HG03520 (cell line): ENCODE data around the gene SLC12A5.

ENCODE experiments used
- ATAC-seq: cut with Tn5 transposase; IDR thresholded peaks from one replicate; pipeline ENCODE4 v1.9.1; 2021; ENCODE audit warnings: mild to moderate bottlenecking, moderate library complexity; ENCODE audit not compliant: unreplicated experiment

SLC12A5 gene

GRCh38 chr20:46025376-46025783, 3.6 kb upstream of the SLC12A5 start:
- no peak for ATAC-seq

DNA sequence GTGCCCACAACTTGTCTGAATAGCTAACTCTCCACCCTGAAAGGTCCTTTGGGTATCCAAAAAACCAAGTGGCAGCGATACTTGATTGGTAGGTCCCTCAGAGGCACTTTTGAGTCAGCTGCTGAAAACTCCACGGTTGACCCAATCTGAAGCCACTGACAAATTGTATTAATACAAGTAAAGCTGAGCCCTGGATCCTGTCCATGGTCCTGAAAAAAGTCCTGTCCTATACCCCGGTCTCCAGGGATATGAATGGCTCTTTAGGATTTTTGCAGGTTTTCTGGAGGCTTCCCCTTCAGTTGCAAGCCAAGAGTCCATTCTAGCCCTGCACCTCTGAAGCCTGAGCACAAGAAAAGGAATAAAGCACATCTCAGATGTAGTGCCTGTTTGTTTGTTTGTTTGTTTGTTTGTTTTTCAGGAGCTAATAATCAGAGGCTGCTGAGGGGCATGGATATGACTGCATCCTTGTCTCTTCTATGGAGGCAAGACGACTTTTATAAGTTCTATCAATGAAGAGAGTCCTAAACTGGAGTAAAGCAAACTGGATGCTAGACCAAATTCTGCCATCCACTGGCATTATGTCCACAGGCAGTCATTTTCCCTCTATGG, 1.7 kb upstream of the SLC12A5 start:
- ATAC-seq: no peak

DNA sequence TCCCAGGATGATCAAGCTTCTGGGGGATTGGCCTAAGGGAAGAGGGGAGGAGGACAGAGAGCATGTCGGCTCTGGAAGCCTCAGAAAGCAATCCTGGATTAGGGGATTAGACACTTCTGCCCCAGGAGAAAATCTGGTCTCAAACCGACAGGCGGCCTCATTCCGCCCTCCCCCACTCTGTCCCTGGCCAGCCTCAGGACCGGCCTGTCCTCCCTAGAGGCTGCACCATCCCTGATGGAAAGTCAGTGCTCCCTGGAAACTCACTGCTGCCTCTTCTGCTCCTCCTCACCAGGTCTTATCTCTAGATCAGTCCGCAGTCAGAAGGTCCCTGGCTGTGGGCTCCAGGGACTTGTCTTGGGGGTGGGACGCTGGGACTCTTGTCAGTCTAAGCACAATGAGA, 905 bp upstream of the SLC12A5 start:
- no peak for ATAC-seq

DNA sequence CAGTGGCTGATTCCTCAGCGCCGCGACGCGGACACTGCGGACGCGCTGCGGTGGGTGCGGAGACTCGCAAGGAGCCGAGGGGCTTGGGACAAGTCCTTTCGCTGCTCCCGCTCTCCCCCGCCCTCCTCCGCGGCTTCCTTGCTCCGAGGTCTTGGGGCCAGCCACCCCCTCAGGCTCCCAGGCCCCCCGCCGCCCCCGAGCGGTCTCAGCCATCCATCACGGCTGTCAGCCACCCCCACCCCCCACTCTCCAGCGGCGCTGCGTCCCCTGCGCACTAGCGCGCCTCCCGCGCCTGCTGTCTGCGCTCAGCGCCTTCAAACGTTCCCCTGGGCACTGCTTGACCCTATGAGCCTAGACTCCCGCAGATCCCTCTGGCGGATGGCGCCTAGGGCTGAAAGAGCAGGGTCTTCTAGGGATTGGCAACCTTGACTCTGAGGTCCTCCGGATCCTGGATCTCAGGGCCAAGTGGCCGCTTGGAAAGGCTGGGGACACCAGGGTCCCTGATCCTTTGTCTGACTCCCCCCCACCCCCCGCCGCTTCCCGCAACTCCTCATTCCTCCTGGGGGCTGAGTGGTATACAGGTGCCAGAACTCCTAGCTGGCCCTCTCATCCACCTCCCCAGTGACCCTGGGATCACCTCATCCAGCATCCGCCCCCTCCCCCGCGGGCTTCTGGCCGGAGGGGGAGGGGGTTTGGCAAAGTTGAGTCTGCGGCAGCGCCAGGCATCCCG, 1.4 kb downstream of the SLC12A5 start:
- ATAC-seq: no peak

DNA sequence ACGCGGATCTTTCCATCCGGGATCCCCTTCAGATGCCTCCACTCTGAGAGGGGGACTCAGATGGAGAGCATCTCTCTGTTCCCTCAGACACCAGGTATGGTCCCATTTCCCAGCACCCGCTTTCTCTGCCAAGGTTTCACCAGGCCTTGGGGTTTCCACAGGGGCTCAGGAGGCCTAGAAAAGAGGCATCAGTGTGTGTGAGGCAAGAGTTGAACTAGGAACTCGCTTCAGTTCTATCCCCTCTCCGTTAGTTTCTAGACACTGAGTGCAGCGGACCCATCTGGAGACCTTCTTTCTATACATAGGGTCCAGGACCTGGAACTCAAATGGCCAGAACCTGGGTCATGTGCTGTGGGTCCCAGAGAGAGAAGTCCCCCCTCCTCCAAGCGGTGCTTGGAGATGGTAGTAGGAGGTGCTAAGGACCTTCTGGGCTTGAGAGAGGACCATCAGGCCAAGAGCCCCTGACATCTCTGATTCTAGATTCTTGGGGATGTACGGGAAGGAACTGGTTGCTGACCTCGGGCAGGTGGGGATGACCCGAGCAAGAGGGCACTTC, 2.1 kb downstream of the SLC12A5 start:
- no peak for ATAC-seq

GRCh38 chr20:46031701-46032254, 2.8 kb downstream of the SLC12A5 start:
- ATAC-seq: no peak

- ATAC-seq: no peak
Observed at GRCh38 chr20:46034039-46034438, 5.0 kb downstream of the SLC12A5 start.

- no peak for ATAC-seq
Observed at GRCh38 chr20:46035253-46035652, 6.2 kb downstream of the SLC12A5 start.

DNA sequence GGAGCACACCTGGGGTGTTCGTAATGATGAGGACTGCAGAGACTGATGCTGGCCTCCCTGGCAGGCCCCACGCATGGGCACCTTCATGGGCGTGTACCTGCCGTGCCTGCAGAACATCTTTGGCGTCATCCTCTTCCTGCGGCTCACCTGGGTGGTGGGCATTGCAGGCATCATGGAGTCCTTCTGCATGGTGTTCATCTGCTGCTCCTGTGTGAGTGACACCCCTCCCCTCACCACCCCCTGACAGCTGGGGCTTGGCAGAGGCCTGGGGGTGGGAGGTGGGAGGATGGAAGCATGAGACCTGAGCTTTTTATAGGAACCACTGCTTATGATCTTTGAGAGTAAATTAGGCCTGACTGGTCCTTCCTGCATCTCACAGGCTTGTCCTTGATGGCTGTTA, 6.7 kb downstream of the SLC12A5 start:
- no peak for ATAC-seq

DNA sequence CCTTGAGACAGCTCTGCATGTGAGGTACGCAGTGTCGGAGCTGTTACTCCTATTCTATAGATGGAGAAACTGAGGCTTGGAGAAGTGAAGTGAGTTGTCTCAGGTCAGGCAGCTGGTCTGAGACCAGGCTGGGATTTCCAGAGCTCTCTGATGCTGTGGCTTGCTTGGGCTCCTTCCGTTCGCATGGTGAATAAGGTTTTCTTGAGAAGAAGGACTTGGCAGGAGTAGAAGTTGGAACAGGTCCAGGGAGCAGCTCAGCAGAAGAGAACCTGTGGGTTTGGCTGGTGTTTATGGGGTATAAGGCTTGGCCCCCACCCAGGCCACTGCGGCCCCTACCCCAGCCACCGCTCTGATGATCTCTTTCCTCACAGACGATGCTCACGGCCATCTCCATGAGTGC, 7.4 kb downstream of the SLC12A5 start:
- ATAC-seq: no peak

- no peak for ATAC-seq
Observed at GRCh38 chr20:46037036-46037435, 8.0 kb downstream of the SLC12A5 start.

DNA sequence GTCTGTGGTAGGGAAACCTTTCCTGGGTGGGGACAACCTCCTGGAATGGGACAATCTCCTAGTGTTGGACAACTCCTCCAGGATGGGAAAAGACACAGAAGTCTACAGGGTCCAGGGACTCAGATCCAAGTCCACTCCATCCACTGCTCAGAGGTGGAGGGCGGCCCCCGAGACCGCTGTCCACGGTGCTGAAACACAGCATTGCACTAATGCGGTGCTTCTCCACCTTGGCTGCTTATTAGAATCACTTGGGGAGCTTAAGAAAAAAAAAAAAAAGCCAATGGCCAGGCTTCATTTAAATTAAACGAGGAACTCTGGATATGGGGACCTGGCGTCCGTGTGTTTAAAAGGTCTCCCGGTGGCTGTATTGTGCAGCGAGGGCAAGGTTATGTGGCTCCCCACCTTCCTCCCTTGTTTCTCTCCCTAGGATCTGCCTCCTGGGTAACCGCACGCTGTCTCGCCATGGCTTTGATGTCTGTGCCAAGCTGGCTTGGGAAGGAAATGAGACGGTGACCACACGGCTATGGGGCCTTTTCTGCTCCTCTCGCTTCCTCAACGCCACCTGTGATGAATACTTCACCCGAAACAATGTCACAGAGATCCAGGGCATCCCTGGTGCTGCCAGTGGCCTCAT, 12.0 kb downstream of the SLC12A5 start:
- ATAC-seq: no peak

DNA sequence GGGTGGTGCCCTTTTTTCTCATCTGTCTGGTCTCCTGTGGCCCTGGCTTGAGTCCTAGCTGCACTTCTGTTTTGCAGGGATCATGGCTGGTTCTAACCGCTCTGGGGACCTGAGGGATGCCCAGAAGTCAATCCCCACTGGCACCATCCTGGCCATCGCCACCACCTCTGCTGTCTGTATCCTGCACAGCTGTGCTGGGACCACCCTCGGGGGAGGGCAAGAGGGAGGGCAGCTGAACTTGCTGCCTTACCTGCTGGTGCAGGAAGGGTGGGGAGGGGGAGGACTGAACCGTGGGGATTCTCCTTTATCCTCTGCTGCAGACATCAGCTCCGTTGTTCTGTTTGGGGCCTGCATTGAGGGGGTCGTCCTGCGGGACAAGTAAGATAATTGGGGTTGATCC, 14.5 kb downstream of the SLC12A5 start:
- ATAC-seq: no peak

GRCh38 chr20:46044896-46045295, 15.9 kb downstream of the SLC12A5 start:
- no peak for ATAC-seq

DNA sequence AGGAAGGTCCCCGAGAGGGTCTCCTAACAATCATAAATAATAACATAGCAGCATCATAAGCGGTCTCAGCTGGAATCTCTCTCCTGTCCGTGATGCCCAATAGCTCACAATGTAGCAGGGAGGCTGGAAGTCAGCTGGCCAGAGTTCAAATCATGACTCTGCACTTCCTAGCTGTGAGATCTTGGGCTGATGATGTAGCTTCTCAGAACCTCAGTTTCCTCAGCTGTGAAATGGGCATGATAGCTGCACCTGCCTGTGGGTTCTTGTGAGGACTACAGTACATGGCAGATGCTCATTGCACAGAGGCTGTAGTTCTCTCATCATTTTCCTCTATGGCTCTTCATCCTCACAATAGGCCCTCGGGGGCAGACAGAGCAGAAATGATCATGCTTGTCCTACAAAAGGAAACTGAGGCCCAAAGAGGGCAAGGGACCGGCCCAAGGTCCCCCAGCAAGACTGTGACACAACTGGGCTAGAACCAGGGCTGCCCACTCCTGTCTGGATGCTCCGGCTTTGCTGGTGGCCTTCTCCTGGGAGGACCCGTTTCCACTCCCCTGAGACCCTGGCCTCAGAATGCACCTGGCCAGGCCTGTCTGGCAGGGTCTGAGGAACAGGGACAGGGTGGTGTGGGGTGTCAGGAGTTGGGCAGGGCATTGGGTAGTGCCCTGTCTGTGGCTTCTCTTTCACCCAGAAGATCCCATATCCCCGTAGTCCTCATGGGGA, 17.7 kb downstream of the SLC12A5 start:
- ATAC-seq: no peak

DNA sequence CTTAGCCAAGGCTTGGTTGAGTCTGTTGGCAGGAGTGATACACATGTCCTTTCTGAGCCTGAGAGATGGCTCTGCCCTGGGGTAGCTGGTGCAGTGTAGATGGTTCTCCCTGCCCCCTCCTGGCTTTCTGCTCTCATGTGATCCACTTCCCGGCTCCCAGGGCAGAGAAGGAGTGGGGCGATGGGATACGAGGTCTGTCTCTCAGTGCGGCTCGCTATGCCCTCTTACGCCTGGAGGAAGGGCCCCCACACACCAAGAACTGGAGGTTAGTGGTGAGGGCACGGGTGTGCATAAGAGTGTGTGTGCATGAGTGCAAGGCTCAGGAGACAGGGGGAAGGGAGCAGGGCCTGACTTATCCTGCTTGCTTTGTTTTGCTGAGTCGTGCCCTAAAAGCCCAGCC, 18.8 kb downstream of the SLC12A5 start:
- no peak for ATAC-seq

DNA sequence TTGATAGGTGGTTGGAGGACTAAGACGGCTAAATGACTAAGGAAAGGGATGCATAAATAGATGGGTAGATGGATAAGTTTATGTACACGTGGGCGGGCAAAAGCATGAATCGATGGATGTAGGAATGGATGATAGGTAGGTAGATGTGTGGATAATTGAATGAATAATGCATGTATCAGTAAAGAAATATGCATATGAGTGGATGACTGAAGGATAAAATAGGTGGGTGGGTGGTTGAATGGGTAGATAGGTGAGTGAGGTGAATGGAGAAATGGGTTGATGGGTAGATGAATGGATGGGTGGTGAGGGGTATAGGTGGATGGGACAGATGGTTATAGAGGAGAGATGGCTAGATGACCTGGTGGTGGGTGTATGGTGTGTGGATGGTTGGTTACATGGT, 20.2 kb downstream of the SLC12A5 start:
- ATAC-seq: no peak

- no peak for ATAC-seq
Observed at GRCh38 chr20:46049815-46050214, 20.8 kb downstream of the SLC12A5 start.

DNA sequence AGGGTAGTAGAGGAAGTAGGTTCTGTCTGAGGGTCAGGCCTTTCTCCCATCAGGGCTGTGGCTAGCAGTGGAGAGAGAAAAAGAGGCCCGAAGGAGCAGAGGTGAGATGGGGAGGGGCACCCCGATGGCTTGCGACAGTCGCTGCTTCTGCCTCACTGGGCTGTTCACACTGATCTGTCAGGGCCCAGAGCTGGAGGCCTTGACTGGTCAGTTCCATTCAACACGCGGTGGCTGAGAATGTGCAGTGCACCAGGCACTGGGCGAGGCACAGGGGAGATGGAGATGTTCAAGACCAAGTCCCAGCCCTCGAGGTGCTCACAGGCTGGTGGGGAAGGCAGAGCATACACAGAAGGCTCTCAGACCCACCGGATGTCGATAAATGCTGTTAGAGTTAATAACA, 21.4 kb downstream of the SLC12A5 start:
- no peak for ATAC-seq

GRCh38 chr20:46050885-46051284, 21.9 kb downstream of the SLC12A5 start:
- no peak for ATAC-seq
